Measurements from ENCODE around the gene SOX2. TPM values are rescaled to one million over a fixed set of nuclear protein-coding genes. Genes with fewer than 3 reads are reported as not detected.

SOX2 gene
- polyA plus RNA-seq, 3 donors from 2014 or later: not detected

DNA sequence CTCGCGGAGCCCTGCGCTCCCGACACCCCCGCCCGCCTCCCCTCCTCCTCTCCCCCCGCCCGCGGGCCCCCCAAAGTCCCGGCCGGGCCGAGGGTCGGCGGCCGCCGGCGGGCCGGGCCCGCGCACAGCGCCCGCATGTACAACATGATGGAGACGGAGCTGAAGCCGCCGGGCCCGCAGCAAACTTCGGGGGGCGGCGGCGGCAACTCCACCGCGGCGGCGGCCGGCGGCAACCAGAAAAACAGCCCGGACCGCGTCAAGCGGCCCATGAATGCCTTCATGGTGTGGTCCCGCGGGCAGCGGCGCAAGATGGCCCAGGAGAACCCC lies 464 bp downstream of the SOX2 start:
- Mint-ChIP-seq H3K27ac (no peak overlapping the region), H3K9me3 (peaks cover 6 to 61% (median 15%) of the 10 kb centered on the region in 6 donors), H3K4me3 (peak overlapping the region in 2 of 5 donors; percentile 17 to 39), H3K27me3 (ENCODE audit: low read depth in 3 of 3) (peaks cover 23 to 48% (median 43%) of the 10 kb centered on the region in 3 donors), H3K36me3 (peaks cover 0 to 4% (median 0%) of the 10 kb centered on the region in 3 donors), H3K4me1 (peaks cover 2 to 16% of the 10 kb centered on the region in 2 donors)
- DNase-seq: no peak

DNA sequence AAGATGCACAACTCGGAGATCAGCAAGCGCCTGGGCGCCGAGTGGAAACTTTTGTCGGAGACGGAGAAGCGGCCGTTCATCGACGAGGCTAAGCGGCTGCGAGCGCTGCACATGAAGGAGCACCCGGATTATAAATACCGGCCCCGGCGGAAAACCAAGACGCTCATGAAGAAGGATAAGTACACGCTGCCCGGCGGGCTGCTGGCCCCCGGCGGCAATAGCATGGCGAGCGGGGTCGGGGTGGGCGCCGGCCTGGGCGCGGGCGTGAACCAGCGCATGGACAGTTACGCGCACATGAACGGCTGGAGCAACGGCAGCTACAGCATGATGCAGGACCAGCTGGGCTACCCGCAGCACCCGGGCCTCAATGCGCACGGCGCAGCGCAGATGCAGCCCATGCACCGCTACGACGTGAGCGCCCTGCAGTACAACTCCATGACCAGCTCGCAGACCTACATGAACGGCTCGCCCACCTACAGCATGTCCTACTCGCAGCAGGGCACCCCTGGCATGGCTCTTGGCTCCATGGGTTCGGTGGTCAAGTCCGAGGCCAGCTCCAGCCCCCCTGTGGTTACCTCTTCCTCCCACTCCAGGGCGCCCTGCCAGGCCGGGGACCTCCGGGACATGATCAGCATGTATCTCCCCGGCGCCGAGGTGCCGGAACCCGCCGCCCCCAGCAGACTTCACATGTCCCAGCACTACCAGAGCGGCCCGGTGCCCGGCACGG lies 991 bp downstream of the SOX2 start:
- H3K27ac Mint-ChIP-seq: no peak overlapping the region

DNA sequence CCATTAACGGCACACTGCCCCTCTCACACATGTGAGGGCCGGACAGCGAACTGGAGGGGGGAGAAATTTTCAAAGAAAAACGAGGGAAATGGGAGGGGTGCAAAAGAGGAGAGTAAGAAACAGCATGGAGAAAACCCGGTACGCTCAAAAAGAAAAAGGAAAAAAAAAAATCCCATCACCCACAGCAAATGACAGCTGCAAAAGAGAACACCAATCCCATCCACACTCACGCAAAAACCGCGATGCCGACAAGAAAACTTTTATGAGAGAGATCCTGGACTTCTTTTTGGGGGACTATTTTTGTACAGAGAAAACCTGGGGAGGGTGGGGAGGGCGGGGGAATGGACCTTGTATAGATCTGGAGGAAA lies 1.5 kb downstream of the SOX2 start:
- Mint-ChIP-seq H3K27me3 (ENCODE audit: low read depth in 3 of 3) (peaks cover 24 to 47% (median 47%) of the 10 kb centered on the region in 3 donors), H3K27ac (no peak overlapping the region), H3K36me3 (peaks cover 0 to 4% (median 0%) of the 10 kb centered on the region in 3 donors), H3K4me1 (peaks cover 2 to 16% of the 10 kb centered on the region in 2 donors), H3K4me3 (peak overlapping the region in 1 of 5 donors; percentile 44), H3K9me3 (peaks cover 6 to 60% (median 14%) of the 10 kb centered on the region in 6 donors)
- no peak for DNase-seq

More for the DNA sequence above, 991 bp downstream of the SOX2 start:
- DNase-seq: no peak
- Mint-ChIP-seq H3K4me1 (peaks cover 2 to 16% of the 10 kb centered on the region in 2 donors), H3K27me3 (ENCODE audit: low read depth in 3 of 3) (peaks cover 23 to 50% (median 48%) of the 10 kb centered on the region in 3 donors), H3K4me3 (peak overlapping the region in 2 of 5 donors; percentile 39 to 44), H3K36me3 (peaks cover 0 to 4% (median 0%) of the 10 kb centered on the region in 3 donors), H3K9me3 (peaks cover 6 to 61% (median 14%) of the 10 kb centered on the region in 6 donors)

DNA sequence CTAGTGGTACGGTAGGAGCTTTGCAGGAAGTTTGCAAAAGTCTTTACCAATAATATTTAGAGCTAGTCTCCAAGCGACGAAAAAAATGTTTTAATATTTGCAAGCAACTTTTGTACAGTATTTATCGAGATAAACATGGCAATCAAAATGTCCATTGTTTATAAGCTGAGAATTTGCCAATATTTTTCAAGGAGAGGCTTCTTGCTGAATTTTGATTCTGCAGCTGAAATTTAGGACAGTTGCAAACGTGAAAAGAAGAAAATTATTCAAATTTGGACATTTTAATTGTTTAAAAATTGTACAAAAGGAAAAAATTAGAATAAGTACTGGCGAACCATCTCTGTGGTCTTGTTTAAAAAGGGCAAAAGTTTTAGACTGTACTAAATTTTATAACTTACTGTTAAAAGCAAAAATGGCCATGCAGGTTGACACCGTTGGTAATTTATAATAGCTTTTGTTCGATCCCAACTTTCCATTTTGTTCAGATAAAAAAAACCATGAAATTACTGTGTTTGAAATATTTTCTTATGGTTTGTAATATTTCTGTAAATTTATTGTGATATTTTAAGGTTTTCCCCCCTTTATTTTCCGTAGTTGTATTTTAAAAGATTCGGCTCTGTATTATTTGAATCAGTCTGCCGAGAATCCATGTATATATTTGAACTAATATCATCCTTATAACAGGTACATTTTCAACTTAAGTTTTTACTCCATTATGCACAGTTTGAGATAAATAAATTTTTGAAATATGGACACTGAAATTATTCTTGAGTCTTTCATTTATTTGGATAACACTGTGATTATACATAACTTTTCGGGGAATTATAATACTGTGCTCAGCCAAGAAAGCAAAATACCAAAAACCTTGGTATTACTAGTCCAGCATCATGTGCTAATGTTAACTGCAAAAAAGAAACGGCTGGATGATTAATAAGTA lies 2.2 kb downstream of the SOX2 start:
- DNase-seq: no peak
- Mint-ChIP-seq H3K36me3 (peaks cover 0 to 4% (median 3%) of the 10 kb centered on the region in 3 donors), H3K4me1 (peaks cover 2 to 16% of the 10 kb centered on the region in 2 donors), H3K9me3 (peaks cover 9 to 60% (median 18%) of the 10 kb centered on the region in 6 donors), H3K4me3 (no peak overlapping the region), H3K27ac (no peak overlapping the region), H3K27me3 (ENCODE audit: low read depth in 3 of 3) (peaks cover 27 to 53% (median 50%) of the 10 kb centered on the region in 3 donors)

DNA sequence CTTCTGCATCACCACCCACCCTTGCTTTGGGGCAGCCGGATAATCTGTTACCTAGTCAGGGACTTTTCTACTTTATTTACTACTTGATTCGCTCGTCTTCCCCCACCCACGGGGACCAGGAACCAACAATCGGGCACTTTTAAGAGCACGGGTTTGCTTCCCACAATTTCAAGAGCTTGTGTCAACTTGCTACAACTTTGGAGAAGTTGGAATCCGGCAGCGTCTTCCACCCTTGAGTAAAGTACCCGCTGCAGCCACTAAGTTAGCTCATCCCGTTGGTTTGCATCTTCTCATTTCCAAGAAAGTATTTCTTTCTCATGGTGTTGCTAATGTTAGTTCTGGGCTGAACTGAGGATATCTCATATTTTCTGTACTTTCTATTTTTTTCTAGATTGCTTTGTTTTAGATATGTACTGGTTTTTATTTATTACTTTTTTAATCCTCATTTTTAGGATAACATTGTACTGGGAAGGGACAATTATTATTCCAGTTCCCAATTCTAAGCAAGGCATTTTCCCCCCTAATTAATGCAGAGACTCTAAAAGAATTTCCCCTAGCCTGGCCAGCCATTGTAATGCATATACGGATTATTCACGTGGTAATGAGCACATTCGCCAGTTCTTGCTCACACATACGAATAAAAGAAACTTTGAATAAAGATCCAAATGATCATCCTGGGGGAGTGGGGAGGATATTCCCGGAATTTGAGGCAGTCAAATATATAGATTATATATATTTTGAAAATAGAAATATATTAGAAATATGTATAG lies 4.0 kb downstream of the SOX2 start:
- DNase-seq: no peak
- H3K27ac Mint-ChIP-seq: no peak overlapping the region

DNA sequence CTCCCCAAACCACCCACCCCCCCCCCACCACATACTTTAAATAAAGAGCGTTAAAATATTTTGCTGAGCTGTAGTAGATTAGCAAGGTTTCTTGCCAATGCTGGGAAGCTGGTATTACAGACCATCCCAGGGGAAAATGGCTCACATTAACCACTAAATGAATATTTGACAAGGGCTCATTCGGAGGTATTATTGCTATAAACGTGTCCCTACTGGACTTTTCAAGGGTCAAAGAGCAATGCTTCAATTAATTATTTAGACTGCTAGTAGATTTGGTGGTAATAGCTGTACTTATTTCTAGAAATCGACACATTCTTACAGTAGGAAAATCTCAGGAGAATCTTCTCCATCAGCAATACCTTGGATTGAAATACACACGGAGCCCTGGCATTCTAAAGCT lies 5.2 kb downstream of the SOX2 start:
- Mint-ChIP-seq H3K4me3 (no peak overlapping the region), H3K9me3 (peaks cover 12 to 78% (median 28%) of the 10 kb centered on the region in 6 donors), H3K36me3 (peaks cover 0 to 11% (median 6%) of the 10 kb centered on the region in 3 donors), H3K4me1 (peaks cover 0 to 6% of the 10 kb centered on the region in 2 donors), H3K27ac (no peak overlapping the region), H3K27me3 (ENCODE audit: low read depth in 3 of 3) (peaks cover 40 to 59% (median 55%) of the 10 kb centered on the region in 3 donors)
- no peak for DNase-seq

More for the DNA sequence above, 4.0 kb downstream of the SOX2 start:
- peaks cover 0 to 4% (median 3%) of the 10 kb centered on the region in 3 donors for H3K36me3 Mint-ChIP-seq
- H3K27me3 Mint-ChIP-seq (ENCODE audit: low read depth in 3 of 3): peaks cover 30 to 47% (median 45%) of the 10 kb centered on the region in 3 donors
- H3K9me3 Mint-ChIP-seq: peaks cover 11 to 66% (median 20%) of the 10 kb centered on the region in 6 donors
- no peak overlapping the region for H3K4me3 Mint-ChIP-seq
- H3K4me1 Mint-ChIP-seq: peaks cover 0 to 6% of the 10 kb centered on the region in 2 donors

DNA sequence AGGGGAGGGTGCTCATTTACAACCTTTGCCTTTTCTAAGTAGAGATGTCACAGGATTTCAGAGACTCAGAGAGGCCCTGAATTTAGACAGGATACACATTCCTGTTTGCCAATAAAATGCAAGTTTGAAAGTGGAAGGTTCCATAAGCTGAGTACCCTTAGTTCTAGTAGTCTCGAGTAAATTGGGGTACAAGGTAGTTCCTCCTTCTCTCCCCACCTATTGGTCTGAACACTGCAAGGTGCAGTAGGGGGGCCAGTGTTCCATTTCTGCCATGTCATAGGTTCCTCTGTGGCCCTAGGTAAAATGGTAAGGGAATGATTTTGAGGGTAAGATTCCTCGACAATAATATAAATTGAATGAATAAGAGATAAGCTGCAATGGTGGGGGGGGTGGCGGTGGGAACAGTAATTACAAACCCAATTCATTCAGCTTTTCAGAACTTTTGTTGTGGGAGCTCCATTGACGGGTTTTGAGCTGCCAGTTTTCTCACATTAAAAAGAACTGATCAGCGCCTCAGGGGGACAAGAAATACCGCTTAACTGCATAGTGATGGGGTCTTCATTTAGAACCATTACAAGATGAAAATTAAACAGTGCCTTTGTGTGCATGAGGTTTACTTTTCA lies 5.9 kb downstream of the SOX2 start:
- DNase-seq: no peak
- Mint-ChIP-seq H3K27me3 (ENCODE audit: low read depth in 3 of 3) (peaks cover 45 to 66% (median 58%) of the 10 kb centered on the region in 3 donors), H3K4me3 (no peak overlapping the region), H3K27ac (no peak overlapping the region), H3K36me3 (peaks cover 0 to 11% (median 6%) of the 10 kb centered on the region in 3 donors), H3K9me3 (peaks cover 12 to 85% (median 33%) of the 10 kb centered on the region in 6 donors), H3K4me1 (peaks cover 0 to 6% of the 10 kb centered on the region in 2 donors)

DNA sequence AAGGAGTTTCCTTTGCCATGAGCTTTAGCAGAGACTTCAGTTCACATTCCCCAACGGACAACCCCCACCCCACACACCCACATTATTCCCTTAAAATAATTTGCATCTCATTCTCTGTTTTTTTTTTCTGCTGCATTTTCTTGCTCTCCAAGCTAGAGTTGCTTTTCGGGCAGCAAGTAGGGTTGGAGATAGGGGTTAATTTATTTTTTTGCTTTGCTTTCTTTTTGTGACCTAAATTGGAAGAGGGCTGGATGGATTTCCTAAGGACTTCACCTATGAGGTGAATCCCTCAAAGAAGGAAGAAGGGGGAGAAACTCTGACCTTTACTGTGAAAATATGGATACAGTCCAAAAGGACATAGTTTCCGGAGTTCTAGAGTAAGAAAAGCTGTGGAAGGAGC lies 6.6 kb downstream of the SOX2 start:
- H3K27ac Mint-ChIP-seq: no peak overlapping the region
- H3K4me3 Mint-ChIP-seq: peak overlapping the region in 1 of 5 donors; percentile 2
- peaks cover 0 to 3% of the 10 kb centered on the region in 2 donors for H3K4me1 Mint-ChIP-seq
- H3K27me3 Mint-ChIP-seq (ENCODE audit: low read depth in 3 of 3): peaks cover 46 to 71% (median 59%) of the 10 kb centered on the region in 3 donors
- H3K36me3 Mint-ChIP-seq: peaks cover 0 to 15% (median 8%) of the 10 kb centered on the region in 3 donors
- H3K9me3 Mint-ChIP-seq: peaks cover 12 to 89% (median 37%) of the 10 kb centered on the region in 6 donors
- DNase-seq: no peak

DNA sequence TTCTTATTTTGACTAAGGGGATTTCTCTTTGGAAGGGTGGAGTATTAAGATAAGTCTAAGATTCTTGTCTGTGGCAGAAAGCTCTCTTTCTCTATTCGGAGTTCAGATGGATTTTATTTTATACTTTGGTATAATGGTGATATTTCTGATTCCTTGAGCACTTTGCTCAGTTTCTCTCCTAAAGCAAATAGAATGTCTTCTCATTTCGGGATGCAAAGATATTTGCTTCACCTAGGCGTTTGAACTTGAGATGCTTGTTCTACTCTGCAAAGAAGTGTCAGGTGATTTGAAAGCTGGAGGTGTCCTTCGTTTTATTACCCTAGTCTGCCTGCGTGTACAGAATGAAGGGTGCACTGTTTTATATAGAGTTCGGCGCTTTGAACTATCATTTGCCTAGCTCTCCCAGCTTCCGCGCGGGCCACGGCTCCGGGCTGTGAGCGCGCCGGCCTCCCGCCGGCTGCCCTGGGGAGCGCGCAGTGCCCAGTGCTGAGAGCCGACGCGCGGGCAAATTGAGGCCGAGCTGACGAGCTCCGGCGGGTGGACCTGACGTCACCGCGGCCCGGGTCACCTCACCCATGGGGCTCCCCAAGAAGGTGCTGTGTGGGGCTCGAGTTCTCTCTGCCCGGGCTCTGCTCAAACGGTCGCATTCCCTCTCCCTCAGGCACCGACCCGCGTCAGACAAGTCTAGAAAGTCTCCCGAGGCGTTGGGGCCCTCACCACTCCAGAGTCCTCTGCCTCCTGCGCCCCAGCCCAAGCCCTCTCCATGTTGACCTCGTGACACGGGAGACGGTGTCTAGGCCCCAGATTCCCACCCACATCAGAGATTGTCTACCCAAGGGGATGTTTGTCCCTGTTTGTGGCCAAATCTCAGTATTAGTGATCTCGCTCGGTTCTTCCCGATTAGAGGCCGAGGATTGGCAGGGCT lies 7.5 kb downstream of the SOX2 start:
- Mint-ChIP-seq H3K4me3 (peak overlapping the region in 1 of 5 donors; percentile 2), H3K36me3 (peaks cover 0 to 17% (median 15%) of the 10 kb centered on the region in 3 donors), H3K27me3 (ENCODE audit: low read depth in 3 of 3) (peaks cover 47 to 73% (median 59%) of the 10 kb centered on the region in 3 donors), H3K27ac (no peak overlapping the region), H3K9me3 (peaks cover 15 to 91% (median 43%) of the 10 kb centered on the region in 6 donors), H3K4me1 (no peaks in the 10 kb centered on the region)
- DNase-seq: no peak

DNA sequence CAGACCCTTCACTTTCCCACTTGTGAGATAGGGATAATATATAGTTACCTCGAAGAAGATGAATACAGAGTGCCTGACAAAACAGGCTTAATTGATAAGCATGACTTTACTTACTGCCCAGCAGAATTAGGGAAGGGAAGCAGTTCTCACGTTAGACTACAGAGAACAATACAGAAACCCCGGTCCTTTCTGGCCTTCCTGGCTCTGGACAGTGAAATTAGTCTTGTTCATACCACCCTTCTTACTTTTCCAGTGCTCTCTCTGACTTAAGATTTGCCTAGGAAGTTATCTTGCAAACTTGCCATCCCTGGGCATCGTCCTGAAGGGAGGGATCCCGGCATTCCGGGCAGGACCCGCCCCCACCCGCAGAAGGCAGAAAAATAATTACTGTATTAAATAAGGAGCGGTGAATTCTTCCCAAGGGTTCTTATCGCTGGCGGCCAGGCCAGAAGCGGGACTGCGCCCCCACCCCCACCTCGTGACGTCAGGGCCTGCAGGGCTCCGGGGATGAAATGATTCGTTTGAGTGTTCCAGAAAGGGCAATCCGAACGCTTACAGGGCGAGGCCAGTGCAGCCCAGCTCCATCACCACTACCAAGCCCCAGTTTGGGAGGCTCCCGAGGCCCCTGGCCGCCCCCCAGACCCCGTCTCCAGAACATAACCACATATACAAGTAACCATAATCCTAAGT lies 8.4 kb downstream of the SOX2 start:
- no peak overlapping the region for H3K27ac Mint-ChIP-seq
- DNase-seq: no peak

DNA sequence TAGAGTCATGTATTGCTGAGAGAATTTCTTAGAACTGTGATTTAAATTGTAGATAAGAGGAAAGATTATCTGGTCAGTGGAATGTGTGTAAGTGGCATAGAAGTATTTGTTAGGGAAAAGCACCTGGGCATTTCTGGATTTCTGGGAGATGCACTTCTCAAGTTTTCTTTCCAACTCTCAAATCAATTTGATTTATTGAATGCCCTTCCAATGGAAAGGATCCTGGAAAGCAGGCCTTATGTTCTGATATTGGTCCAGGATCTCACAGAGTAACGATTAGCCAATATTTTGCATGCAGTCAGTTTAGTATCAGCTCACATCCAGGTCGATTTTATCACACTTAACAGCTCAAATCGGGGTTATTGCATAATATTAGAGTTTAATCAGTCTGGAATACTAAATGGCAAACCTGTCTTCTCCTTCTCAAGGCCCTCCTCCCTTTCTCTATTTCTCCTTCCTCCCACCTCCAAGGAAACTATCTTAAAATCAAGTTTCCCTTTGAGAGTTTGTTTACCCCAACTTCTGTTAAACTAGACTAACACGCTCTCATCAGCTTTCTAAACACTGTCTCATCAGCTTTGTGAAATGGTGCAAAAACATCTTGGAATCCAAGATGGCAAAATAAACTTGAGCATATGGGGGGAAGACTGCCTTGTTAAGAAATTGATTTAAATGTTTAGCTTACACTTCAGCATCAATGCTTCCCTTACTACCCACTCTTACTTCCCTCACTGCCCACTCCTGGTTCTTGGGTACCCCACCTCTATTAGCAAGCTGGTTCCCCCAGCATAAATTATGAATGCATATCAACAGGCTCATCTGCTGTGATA lies 9.5 kb downstream of the SOX2 start:
- no peak overlapping the region for H3K27ac Mint-ChIP-seq
- no peak for DNase-seq
- H3K4me1 Mint-ChIP-seq: peaks cover 2% of the 10 kb centered on the region in 2 donors
- H3K36me3 Mint-ChIP-seq: peaks cover 0 to 19% (median 18%) of the 10 kb centered on the region in 3 donors
- H3K9me3 Mint-ChIP-seq: peaks cover 21 to 90% (median 42%) of the 10 kb centered on the region in 6 donors
- H3K4me3 Mint-ChIP-seq: no peak overlapping the region
- peaks cover 50 to 62% (median 59%) of the 10 kb centered on the region in 3 donors for H3K27me3 Mint-ChIP-seq (ENCODE audit: low read depth in 3 of 3)

More for the DNA sequence above, 8.4 kb downstream of the SOX2 start:
- H3K27me3 Mint-ChIP-seq (ENCODE audit: low read depth in 3 of 3): peaks cover 48 to 69% (median 62%) of the 10 kb centered on the region in 3 donors
- peaks cover 0 to 19% (median 18%) of the 10 kb centered on the region in 3 donors for H3K36me3 Mint-ChIP-seq
- H3K4me3 Mint-ChIP-seq: no peak overlapping the region
- peaks cover 18 to 91% (median 45%) of the 10 kb centered on the region in 6 donors for H3K9me3 Mint-ChIP-seq
- no peaks in the 10 kb centered on the region for H3K4me1 Mint-ChIP-seq

All from immature natural killer cell (primary cell).